HG02642 (cell line): ENCODE measurements around the gene WDR54.
"Not testable (repeated sequence)": the region's sequence is repeated elsewhere in the genome, so short reads cannot be mapped to it uniquely, and the experiment has no call there.

Experiments
- ATAC-seq: cut with Tn5 transposase; IDR thresholded peaks from one replicate; pipeline ENCODE4 v1.9.1; 2021; ENCODE audit warnings: mild to moderate bottlenecking; ENCODE audit not compliant: unreplicated experiment, poor library complexity

WDR54 gene

GRCh38 chr2:74426181-74426758 lies 4.7 kb downstream of the WDR54 start:
- ATAC-seq, result no peak

GRCh38 chr2:74427551-74427950 lies 6.0 kb downstream of the WDR54 start:
- ATAC-seq, result no peak

GRCh38 chr2:74428675-74429074 lies 7.1 kb downstream of the WDR54 start:
- no peak for ATAC-seq

- ATAC-seq, result no peak
Observed at GRCh38 chr2:74429487-74430451, 8.2 kb downstream of the WDR54 start.

- ATAC-seq, result no peak
Observed at GRCh38 chr2:74430502-74430901, 9.0 kb downstream of the WDR54 start.

GRCh38 chr2:74436111-74436805 lies 14.7 kb downstream of the WDR54 start:
- no peak for ATAC-seq

GRCh38 chr2:74436848-74437695 lies 15.5 kb downstream of the WDR54 start:
- ATAC-seq, result no peak

GRCh38 chr2:74438248-74438647 lies 16.7 kb downstream of the WDR54 start:
- no peak for ATAC-seq

GRCh38 chr2:74439373-74439772 lies 17.8 kb downstream of the WDR54 start:
- no peak for ATAC-seq

GRCh38 chr2:74439803-74440377 lies 18.4 kb downstream of the WDR54 start:
- ATAC-seq, result no peak

- peak; percentile 91 for ATAC-seq
Observed at GRCh38 chr2:74440378-74441169, 19.0 kb downstream of the WDR54 start.

- no peak for ATAC-seq
Observed at GRCh38 chr2:74441170-74441689, 19.7 kb downstream of the WDR54 start.

- ATAC-seq, result peak; percentile 28
Observed at GRCh38 chr2:74441690-74442482, 20.4 kb downstream of the WDR54 start, which contains the start of gene RTKN. Gene RTKN (minus strand): TSS chr2:74441937. CDS start chr2:74441816, 121 bp downstream.

GRCh38 chr2:74442483-74443297 lies 21.2 kb downstream of the WDR54 start:
- not testable (repeated sequence) for ATAC-seq

GRCh38 chr2:74444498-74445318 lies 23.2 kb downstream of the WDR54 start:
- no peak for ATAC-seq
